OCI-LY3 (cell line): Measurements from ENCODE around the gene HACL1.

Experiments
- H2AFZ ChIP-seq: fragments of 200-600, 300-600 bp; shearing (Covaris generic); 2 replicates; pipeline ENCODE4 v1.6.0; 2014; ENCODE audit warnings: antibody characterized with exemption, low read depth, low read length
- H3K27ac ChIP-seq: fragments of 200-600, 300-600 bp; sonication (generic); 2 replicates; pipeline ENCODE4 v1.5.1; 2014; ENCODE audit warnings: mild to moderate bottlenecking, low read length, moderate library complexity, mixed read lengths
- H3K27me3 ChIP-seq: fragments of 200-600, 300-600 bp; sonication (generic); 2 replicates; pipeline ENCODE4 v1.6.1; 2014; ENCODE audit warnings: low read depth, low read length, mixed read lengths
- H3K36me3 ChIP-seq: fragments of 200-600, 300-600 bp; sonication (generic); replicated peaks from 2 replicates; pipeline ENCODE3; 2014; ENCODE audit warnings: low read depth, low read length, mixed read lengths
- H3K4me1 ChIP-seq: fragments of 300-600, 200-600 bp; sonication (generic); 2 replicates; pipeline ENCODE4 v1.6.1; 2014; ENCODE audit warnings: low read length, mixed read lengths
- H3K4me2 ChIP-seq: fragments of 200-600, 300-600 bp; sonication (generic); 2 replicates; pipeline ENCODE4 v1.6.1; 2014; ENCODE audit warnings: low read length, mixed read lengths
- H3K4me3 ChIP-seq: fragments of 300-600, 200-600 bp; sonication (generic); 2 replicates; pipeline ENCODE4 v1.5.1; 2014; ENCODE audit warnings: antibody characterized with exemption, mild to moderate bottlenecking, low read length, moderate library complexity
- H3K79me2 ChIP-seq: fragments of 300-600, 200-600 bp; shearing (Covaris generic); 2 replicates; pipeline ENCODE4 v1.6.1; 2014; ENCODE audit warnings: mild to moderate bottlenecking, low read length, mixed read lengths
- H3K9ac ChIP-seq: fragments of 300-600, 200-600 bp; shearing (Covaris generic); 2 replicates; pipeline ENCODE4 v1.6.0; 2014; ENCODE audit warnings: mild to moderate bottlenecking, low read length, moderate library complexity
- H3K9me3 ChIP-seq: fragments of 200-600, 300-600 bp; shearing (Covaris generic); 2 replicates; pipeline ENCODE4 v1.6.1; 2014; ENCODE audit warnings: low read length, mixed read lengths; ENCODE audit not compliant: insufficient read depth
- H4K20me1 ChIP-seq: fragments of 200-600, 300-600 bp; sonication (generic); 2 replicates; pipeline ENCODE4 v1.6.1; 2016; ENCODE audit warnings: low read length, mixed read lengths; ENCODE audit not compliant: insufficient read depth
- EZH2phosphoT487 ChIP-seq: fragments of 200-600 bp; shearing (Covaris generic); IDR thresholded peaks from 2 replicates; pipeline ENCODE4 v1.6.1; 2018; ENCODE audit warnings: antibody characterized with exemption, mixed run types, low read depth
- TF ChIP-seq, protein P1 (sequence below): fragments of 200-600, 300-600 bp; sonication (generic); IDR thresholded peaks from 2 replicates; pipeline ENCODE4 v1.5.1; 2014; ENCODE audit warnings: antibody characterized with exemption, low read length, low read depth

The HACL1 gene

DNA sequence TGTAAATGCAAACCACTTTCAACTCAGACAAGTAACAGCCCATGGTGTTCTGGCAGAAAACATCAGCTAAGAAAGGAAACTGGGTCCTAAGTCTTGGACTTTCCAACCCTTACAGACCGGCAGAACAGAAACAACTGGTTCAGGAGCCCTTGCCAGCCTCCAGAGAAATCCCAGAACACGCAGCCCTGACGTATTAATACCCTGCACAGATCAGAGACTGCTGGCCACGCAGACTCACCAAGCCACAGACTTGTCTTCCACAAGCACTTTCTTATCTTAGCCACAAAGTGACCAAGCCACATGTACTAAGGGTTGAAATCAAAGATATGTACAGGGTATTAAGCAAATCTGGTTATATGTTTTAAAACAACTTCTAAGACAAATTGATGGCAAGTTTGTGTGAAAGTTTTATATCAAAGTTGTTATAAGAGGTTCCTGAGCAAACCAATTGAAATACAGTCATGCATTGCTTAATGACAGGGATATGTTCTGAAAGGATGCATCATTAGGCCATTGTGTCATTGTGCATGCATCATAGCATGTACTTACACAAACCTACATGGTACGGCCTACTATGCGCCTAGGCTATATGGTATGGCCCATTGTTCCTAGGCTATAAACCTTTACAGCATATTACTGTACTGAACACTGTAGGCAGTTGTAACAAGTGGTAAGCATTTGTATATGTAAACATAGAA is 37.0 kb upstream of the HACL1 start:
- Histone ChIP-seq H3K9ac (no peak overlapping the region), H3K4me2 (peak overlapping the region; percentile 45), H3K36me3 (no peaks in the 10 kb centered on the region), H3K27ac (peak overlapping the region; percentile 17; the same call in 1 of the 2 replicates), H2AFZ (no peak overlapping the region), H3K4me3 (peak overlapping the region; percentile 6; the same call in 1 of the 2 replicates), H4K20me1 (no peaks in the 10 kb centered on the region), H3K9me3 (no peaks in the 10 kb centered on the region), H3K27me3 (peaks cover 6% of the 10 kb centered on the region; the same call in 1 of the 2 replicates), H3K79me2 (no peaks in the 10 kb centered on the region), H3K4me1 (peaks cover 37% of the 10 kb centered on the region)
- no peak for TF ChIP-seq EZH2phosphoT487
- TF ChIP-seq, protein P1, sequence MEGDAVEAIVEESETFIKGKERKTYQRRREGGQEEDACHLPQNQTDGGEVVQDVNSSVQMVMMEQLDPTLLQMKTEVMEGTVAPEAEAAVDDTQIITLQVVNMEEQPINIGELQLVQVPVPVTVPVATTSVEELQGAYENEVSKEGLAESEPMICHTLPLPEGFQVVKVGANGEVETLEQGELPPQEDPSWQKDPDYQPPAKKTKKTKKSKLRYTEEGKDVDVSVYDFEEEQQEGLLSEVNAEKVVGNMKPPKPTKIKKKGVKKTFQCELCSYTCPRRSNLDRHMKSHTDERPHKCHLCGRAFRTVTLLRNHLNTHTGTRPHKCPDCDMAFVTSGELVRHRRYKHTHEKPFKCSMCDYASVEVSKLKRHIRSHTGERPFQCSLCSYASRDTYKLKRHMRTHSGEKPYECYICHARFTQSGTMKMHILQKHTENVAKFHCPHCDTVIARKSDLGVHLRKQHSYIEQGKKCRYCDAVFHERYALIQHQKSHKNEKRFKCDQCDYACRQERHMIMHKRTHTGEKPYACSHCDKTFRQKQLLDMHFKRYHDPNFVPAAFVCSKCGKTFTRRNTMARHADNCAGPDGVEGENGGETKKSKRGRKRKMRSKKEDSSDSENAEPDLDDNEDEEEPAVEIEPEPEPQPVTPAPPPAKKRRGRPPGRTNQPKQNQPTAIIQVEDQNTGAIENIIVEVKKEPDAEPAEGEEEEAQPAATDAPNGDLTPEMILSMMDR, result no peak

DNA sequence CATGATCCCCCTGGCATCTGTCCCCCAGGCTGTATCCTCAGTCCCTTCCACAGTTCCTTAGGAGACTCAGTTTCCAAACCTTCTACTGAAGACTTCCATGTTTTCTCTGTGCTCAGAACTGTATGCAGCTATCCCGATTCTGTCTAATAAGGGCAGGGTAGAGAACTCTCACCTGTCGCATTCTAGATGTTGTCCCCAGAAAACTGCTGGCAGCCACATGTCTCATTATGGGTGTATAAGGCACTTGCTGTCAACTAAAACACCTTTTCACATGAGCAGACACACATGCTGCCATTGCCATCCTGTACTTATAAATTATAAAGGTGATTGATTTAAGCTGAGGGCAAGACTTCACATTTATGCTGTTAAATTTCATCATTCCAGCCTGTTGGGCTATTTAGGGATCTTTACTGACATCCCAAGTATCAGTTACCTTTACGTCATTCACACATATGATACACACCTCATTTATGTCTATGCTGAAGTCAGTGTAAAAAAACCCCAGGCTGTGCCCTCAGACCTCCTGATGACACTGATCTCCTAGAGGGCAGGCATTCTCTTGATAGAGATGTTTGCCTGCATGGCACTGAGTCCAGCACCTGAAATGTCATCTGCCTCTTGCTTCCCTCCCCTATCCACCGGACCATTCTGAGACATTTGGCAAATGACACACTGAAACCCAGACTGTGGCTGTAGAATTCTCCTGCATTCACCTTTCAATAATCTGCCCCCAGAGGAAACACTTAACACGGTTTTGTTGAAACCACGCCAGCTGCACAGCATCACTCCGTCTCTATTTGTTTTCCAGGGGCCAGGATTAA is 36.0 kb upstream of the HACL1 start:
- H3K4me3 ChIP-seq, result no peak overlapping the region
- H3K79me2 ChIP-seq, result no peaks in the 10 kb centered on the region
- H3K36me3 ChIP-seq, result no peaks in the 10 kb centered on the region
- H2AFZ ChIP-seq, result no peak overlapping the region
- H3K27me3 ChIP-seq, result peaks cover 6% of the 10 kb centered on the region; the same call in 1 of the 2 replicates
- no peak overlapping the region for H3K9ac ChIP-seq
- no peaks in the 10 kb centered on the region for H4K20me1 ChIP-seq
- H3K4me2 ChIP-seq, result peak overlapping the region; percentile 45
- no peaks in the 10 kb centered on the region for H3K9me3 ChIP-seq
- no peak overlapping the region for H3K27ac ChIP-seq
- H3K4me1 ChIP-seq, result peaks cover 37% of the 10 kb centered on the region
- TF ChIP-seq, protein P1, result no peak
- no peak for TF ChIP-seq EZH2phosphoT487

DNA sequence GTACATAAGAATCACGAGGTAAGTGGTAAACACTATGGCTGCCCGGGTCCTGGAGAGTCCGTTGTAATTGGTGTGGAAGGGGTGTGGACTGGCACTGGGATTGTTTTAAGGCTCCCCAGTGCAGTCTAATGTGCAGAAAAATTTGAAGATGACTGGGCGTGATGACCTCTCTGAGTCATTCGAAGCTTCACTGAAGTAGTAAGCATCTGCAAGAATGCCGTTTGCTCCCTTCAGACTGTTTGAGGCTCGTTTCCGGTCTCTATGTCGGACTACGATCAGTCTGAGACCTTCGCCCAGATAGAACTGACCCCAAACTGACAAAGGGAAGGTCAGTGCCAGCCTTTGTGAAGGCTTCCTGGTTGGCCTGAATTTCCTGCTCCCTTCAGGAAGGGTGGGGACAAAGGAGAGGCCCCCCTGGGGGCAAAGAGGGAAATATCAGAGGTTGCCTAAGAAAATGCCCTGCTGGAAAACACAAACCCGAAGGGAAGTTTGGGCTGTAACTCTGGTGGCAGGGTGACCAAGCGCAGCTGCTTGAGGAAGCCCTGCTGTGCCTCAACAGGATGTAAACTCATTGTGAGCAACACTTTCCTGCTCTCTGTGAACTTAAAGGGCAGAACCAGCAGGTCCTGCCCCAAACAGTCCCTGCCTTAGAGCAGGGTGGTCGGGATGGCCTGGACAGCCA is 34.8 kb upstream of the HACL1 start:
- H3K27me3 ChIP-seq, result peaks cover 6% of the 10 kb centered on the region; the same call in 1 of the 2 replicates
- no peaks in the 10 kb centered on the region for H3K36me3 ChIP-seq
- H3K9ac ChIP-seq, result peak overlapping the region; percentile 8; the same call in 1 of the 2 replicates
- peak overlapping the region; percentile 70 for H3K4me2 ChIP-seq
- no peaks in the 10 kb centered on the region for H3K79me2 ChIP-seq
- no peaks in the 10 kb centered on the region for H4K20me1 ChIP-seq
- peaks cover 43% of the 10 kb centered on the region for H3K4me1 ChIP-seq
- peak overlapping the region; percentile 81 for H2AFZ ChIP-seq
- no peak overlapping the region for H3K27ac ChIP-seq
- TF ChIP-seq EZH2phosphoT487, result no peak
- TF ChIP-seq, protein P1, result no peak
- H3K4me3 ChIP-seq, result peak overlapping the region; percentile 57
- H3K9me3 ChIP-seq, result no peaks in the 10 kb centered on the region
